Gastrocnemius medialis (tissue), 4 donors: ENCODE results near the gene LRFN3. TPM values are rescaled to one million over a fixed set of nuclear protein-coding genes. Genes with fewer than 3 reads are reported as not detected.

Experiments used
- ATAC-seq, 2 donors: fragments of 150-250 bp; one replicate each; pipeline ENCODE4 v1.9.1; 2016
- DNase-seq, 2 donors: peaks; one replicate each; pipeline ENCODE4 v3.0.0-alpha.2; 2019
- H3K27ac ChIP-seq, 4 donors: fragments of 200-600 bp; sonication (generic); 1 replicate in 1 of 4; 2 replicates in 3 of 4; pipeline ENCODE4 v1.5.1; 2016 to 2018; ENCODE audit warnings: mild to moderate bottlenecking in 2 of 4, moderate library complexity in 1 of 4
- H3K27me3 ChIP-seq, 3 donors: fragments of 200-600 bp; sonication (generic) in 2 of 3; 1 replicate in 1 of 3; 2 replicates in 2 of 3; pipeline versions ENCODE4 v1.5.1 to v1.6.0; 2016 to 2019; ENCODE audit warnings: mild to moderate bottlenecking in 1 of 3, moderate library complexity in 1 of 3
- H3K36me3 ChIP-seq, 2 donors: fragments of 200-600 bp; sonication (generic) in 1 of 2; one replicate each; pipeline ENCODE4 v1.5.1; 2017 to 2018
- H3K4me1 ChIP-seq, 2 donors: fragments of 200-600 bp; sonication (generic) in 1 of 2; one replicate each; pipeline ENCODE4 v1.5.1; 2016 to 2017; ENCODE audit warnings: mild to moderate bottlenecking in 2 of 2
- H3K4me3 ChIP-seq, 4 donors: fragments of 200-600 bp; sonication (generic) in 3 of 4; 1 replicate in 1 of 4; 2 replicates in 3 of 4; pipeline ENCODE4 v1.5.1; 2016 to 2019; ENCODE audit warnings: mild to moderate bottlenecking in 2 of 4
- H3K9me3 ChIP-seq, 3 donors: fragments of 200-600 bp; sonication (generic) in 2 of 3; 1 replicate in 1 of 3; 2 replicates in 2 of 3; pipeline ENCODE4 v1.5.1; 2016 to 2019
- POLR2A ChIP-seq, 2 donors: fragments of 450-650 bp; IDR thresholded peaks; one replicate each; pipeline ENCODE4 v1.6.1; 2017; ENCODE audit warnings: antibody characterized with exemption in 2 of 2, mild to moderate bottlenecking in 2 of 2, moderate library complexity in 2 of 2
- in situ Hi-C, 4 donors: fragments of 200-750 bp; cut with MboI; loops; one replicate each; pipeline versions ENCODE4 v1.15.0 to v1.8.0; 2017; ENCODE audit warnings: low sequenced_read_pairs in 4 of 4
- intact Hi-C: fragments of 100-400 bp; cut with DNase I; formaldehyde crosslinking; loops from one replicate; pipeline ENCODE4 v1.15.1; 2023; ENCODE audit warnings: low total_unique reads
- total RNA-seq, 4 donors: library from RNA; depleted of rRNA; stranded (reverse); fragments of >200 nt; gene quantifications; one replicate each; pipeline versions ENCODE4 v1.1.0 to v1.2.3, GENCODE V29; 2016
- TF ChIP-seq, protein P1 (sequence below), 5 experiments: fragments of 450-650 bp in 3 of 5; fragments of 200-600 bp in 2 of 5; sonication (generic) in 2 of 5; IDR thresholded peaks in 4 of 5; conservative IDR thresholded peaks in 1 of 5; 1 replicate in 4 of 5; 2 replicates in 1 of 5; pipeline ENCODE4 v1.5.1; 2016 to 2019; ENCODE audit warnings: antibody characterized with exemption in 5 of 5, mild to moderate bottlenecking in 3 of 5, moderate library complexity in 3 of 5

The LRFN3 gene, protein sequence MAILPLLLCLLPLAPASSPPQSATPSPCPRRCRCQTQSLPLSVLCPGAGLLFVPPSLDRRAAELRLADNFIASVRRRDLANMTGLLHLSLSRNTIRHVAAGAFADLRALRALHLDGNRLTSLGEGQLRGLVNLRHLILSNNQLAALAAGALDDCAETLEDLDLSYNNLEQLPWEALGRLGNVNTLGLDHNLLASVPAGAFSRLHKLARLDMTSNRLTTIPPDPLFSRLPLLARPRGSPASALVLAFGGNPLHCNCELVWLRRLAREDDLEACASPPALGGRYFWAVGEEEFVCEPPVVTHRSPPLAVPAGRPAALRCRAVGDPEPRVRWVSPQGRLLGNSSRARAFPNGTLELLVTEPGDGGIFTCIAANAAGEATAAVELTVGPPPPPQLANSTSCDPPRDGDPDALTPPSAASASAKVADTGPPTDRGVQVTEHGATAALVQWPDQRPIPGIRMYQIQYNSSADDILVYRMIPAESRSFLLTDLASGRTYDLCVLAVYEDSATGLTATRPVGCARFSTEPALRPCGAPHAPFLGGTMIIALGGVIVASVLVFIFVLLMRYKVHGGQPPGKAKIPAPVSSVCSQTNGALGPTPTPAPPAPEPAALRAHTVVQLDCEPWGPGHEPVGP
- 10 to 100 TPM in 2 of 4 donors, 1 to 10 TPM in 2; 7.4 to 18.2 (median 12.8) TPM for total RNA-seq

DNA sequence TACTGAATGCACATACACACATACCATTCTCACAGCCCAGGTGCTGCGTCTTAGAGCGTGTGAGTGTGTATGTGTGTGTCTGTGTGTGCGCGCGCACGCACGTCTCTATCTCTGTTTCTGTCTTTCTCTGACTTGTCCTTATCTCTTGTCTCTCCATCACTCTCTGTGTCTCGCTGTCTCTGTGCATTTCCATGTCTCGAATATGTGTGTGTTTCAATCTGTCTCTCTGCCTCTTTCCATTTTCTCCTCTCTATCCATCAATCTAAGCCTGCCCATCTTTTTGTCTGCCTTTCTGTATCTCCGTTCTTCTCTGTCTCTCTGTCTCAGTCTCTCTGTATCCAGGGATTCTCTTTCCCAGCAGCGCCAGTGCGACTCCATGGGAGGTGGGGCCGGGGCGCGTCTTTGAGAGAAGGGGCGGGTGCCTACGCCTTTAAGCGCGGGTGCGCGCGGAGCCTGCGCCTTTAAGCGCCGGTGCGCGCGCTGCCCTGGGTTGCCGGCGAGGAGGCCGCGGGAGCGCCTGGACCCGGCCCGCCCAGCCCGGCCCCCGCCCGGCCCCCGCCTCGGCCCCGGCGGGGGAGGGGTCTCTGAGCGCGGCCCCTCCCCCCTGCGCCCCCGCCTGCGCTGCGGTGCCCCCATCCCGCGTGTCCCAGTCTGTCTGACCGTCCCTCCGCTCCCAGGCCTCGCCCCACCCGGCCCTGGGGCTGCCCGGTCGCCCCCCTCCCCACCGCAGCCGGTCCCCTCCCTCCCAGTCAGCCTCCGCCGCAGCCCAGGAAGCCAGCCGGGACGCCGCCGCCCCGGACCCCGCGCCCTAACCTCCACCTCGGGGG is at the start of gene LRFN3:
LRFN3 (plus strand) TSS at position 464 of the 827 bp plus-strand sequence. CDS start 3,052 bp downstream, outside the sequence.
- Histone ChIP-seq H3K4me3 (peak within 1 kb of the TSS; percentile 68 to 94 (median 88)), H3K27me3 (no peaks in the 10 kb centered on the region), H3K36me3 (peaks cover 0 to 14% of the 10 kb centered on the region in 2 donors), H3K27ac (peak within 1 kb of the TSS; percentile 73 to 89 (median 86)), H3K9me3 (no peaks in the 10 kb centered on the region), H3K4me1 (peaks cover 24 to 41% of the 10 kb centered on the region in 2 donors)
- ATAC-seq = peak; percentile 35 to 45
- TF ChIP-seq, protein P1, sequence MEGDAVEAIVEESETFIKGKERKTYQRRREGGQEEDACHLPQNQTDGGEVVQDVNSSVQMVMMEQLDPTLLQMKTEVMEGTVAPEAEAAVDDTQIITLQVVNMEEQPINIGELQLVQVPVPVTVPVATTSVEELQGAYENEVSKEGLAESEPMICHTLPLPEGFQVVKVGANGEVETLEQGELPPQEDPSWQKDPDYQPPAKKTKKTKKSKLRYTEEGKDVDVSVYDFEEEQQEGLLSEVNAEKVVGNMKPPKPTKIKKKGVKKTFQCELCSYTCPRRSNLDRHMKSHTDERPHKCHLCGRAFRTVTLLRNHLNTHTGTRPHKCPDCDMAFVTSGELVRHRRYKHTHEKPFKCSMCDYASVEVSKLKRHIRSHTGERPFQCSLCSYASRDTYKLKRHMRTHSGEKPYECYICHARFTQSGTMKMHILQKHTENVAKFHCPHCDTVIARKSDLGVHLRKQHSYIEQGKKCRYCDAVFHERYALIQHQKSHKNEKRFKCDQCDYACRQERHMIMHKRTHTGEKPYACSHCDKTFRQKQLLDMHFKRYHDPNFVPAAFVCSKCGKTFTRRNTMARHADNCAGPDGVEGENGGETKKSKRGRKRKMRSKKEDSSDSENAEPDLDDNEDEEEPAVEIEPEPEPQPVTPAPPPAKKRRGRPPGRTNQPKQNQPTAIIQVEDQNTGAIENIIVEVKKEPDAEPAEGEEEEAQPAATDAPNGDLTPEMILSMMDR (IDR thresholded peaks at IDR 0.05 in 4 of 5, conservative IDR thresholded peaks at IDR 0.05 in 1 of 5) = no peak
- DNase-seq = peak; percentile 31 to 58
- intact Hi-C loops (loop anchor here (5.0 to 10.0 kb wide), 3 partner anchors 279 to 669 kb away; partner anchors contain the start of genes RBM42, USF2, ZNF146 and ZNF565), in situ Hi-C loops (loop anchor here in 1 of 4 donors (10.0 kb wide), 2 partner anchors 51 to 221 kb away; partner anchors contain the start of gene KMT2B)

DNA sequence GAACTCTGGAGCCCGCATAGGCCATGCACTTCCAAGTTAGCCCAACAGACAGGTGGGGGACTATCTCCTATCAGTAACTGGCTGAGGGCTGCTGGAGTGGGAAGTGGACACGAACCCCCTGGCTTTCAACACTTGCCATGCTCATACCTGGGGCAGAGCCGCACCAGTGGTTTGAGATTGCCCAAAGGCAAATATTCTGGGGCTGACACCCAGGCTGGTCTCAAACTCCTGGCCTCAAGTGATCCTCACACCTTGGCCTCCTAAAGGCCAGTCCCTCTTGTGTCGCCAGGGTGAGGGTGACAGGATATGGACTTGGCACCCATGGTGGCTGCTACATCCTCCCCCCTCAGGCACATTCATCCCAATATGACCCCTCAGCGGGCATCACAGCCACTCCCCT is 49.0 kb upstream of the LRFN3 start:
- Histone ChIP-seq H3K36me3 (peaks cover 0 to 17% of the 10 kb centered on the region in 2 donors), H3K27ac (no peak overlapping the region), H3K27me3 (no peaks in the 10 kb centered on the region), H3K4me1 (no peaks in the 10 kb centered on the region), H3K9me3 (no peaks in the 10 kb centered on the region), H3K4me3 (no peak overlapping the region)
- in situ Hi-C loops (loop anchor here in 1 of 4 donors (10.0 kb wide), 1 partner anchor 48 kb away; the partner anchor contains the start of gene LRFN3), intact Hi-C loops (no loop called here)
- TF ChIP-seq, protein P1 (IDR thresholded peaks at IDR 0.05 in 4 of 5, conservative IDR thresholded peaks at IDR 0.05 in 1 of 5) = no peak
- no peak for TF ChIP-seq POLR2A (IDR thresholded peaks at IDR 0.05)
- no peak for ATAC-seq
- DNase-seq = no peak

DNA sequence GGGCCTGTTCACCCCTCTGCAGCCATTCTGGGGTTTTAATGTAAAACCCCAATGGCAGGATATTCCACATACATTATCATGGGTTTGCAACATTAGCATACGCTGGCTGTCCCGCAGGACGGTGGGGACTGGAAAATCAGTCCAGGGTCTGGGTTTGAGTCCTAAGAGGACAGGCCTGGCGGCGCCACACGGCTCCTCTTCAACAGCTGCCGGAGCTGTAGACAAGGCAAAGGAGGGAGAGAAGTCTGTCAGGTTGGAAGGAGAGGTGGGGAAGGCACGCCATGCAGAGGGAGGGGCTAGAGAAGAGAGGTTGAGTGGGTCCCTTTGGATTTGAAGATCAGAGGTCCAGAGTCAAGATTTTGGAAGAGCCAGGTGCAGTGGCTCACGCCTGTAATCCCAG is 47.8 kb upstream of the LRFN3 start:
- ATAC-seq = no peak
- Histone ChIP-seq H3K27ac (no peak overlapping the region), H3K9me3 (no peaks in the 10 kb centered on the region), H3K36me3 (peaks cover 0 to 17% of the 10 kb centered on the region in 2 donors), H3K4me3 (no peak overlapping the region), H3K27me3 (no peaks in the 10 kb centered on the region), H3K4me1 (no peaks in the 10 kb centered on the region)
- DNase-seq = no peak
- no peak for TF ChIP-seq POLR2A (IDR thresholded peaks at IDR 0.05)
- TF ChIP-seq, protein P1 (IDR thresholded peaks at IDR 0.05 in 4 of 5, conservative IDR thresholded peaks at IDR 0.05 in 1 of 5) = no peak
- in situ Hi-C loops = loop anchor here in 1 of 4 donors (10.0 kb wide), 1 partner anchor 46 kb away; the partner anchor contains the start of gene LRFN3
- intact Hi-C loops = no loop called here

DNA sequence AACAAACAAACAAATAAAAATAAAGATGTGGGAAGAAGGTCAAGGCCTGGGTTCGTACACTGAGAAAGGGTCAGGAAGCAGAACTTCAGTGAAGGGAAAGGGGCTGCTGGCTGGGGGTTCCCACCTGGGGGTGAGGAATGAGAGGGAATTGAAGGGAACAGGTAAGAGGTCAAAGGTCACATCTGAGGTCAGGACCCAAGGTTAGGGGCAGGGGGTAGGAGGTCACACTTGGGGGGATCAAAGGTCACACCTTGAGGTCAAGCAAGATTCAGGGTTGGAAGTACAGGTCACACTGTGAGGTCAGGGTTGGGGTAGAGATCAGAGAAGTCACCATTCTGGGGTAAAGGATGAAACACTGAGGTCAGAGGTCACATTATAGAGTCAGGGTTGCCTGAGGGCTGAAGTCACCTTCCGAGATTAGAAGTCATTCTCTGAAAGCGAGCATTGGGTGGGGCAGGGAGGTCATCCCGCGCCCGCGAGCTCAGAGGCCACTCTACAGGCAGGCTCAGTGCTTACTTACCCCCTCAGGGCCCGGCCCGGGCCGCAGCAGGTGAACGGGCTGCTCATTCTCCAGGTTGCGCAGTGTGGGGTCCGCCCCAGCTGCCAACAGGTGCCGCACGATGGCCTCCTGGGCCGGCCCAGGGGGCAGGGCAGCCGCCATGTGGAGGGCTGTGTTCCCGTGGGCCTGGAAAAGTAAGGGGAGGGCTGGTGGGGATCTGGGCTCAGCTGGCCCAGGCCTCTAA is 46.6 kb upstream of the LRFN3 start:
- in situ Hi-C loops (loop anchor here in 1 of 4 donors (10.0 kb wide), 1 partner anchor 45 kb away; the partner anchor contains the start of gene LRFN3), intact Hi-C loops (no loop called here)
- H3K36me3 ChIP-seq = peaks cover 0 to 19% of the 10 kb centered on the region in 2 donors
- H3K4me3 ChIP-seq = no peak overlapping the region
- H3K27ac ChIP-seq = no peak overlapping the region
- H3K9me3 ChIP-seq = no peaks in the 10 kb centered on the region
- no peaks in the 10 kb centered on the region for H3K27me3 ChIP-seq
- DNase-seq = no peak
- TF ChIP-seq, protein P1 (IDR thresholded peaks at IDR 0.05 in 4 of 5, conservative IDR thresholded peaks at IDR 0.05 in 1 of 5) = no peak
- no peak for TF ChIP-seq POLR2A (IDR thresholded peaks at IDR 0.05)
- no peak for ATAC-seq
- no peaks in the 10 kb centered on the region for H3K4me1 ChIP-seq
